HepG2 (cell line): ENCODE data around the gene CELSR3. TPM values are rescaled to one million over a fixed set of nuclear protein-coding genes. Genes with fewer than 3 reads are reported as not detected.

Source experiments
- EED ChIP-seq: sonication (generic); formaldehyde crosslinking; IDR thresholded peaks from 2 replicates; pipeline ENCODE4 v1.5.0; 2020; ENCODE audit warnings: mild to moderate bottlenecking, missing genetic modification reagents
- GABPA ChIP-seq, 2 experiments: IDR thresholded peaks; 2 replicates each; pipeline ENCODE4 v1.6.1; 2011 to 2016; ENCODE audit warnings: low read depth in 2 of 2, low read length in 1 of 2, missing biosample characterization in 1 of 2, missing genetic modification characterization in 1 of 2
- GATAD2A ChIP-seq: IDR thresholded peaks from 2 replicates; pipeline ENCODE4 v1.6.1; 2016
- KAT7 ChIP-seq: IDR thresholded peaks from 2 replicates; pipeline ENCODE4 v1.6.1; 2018; ENCODE audit warnings: borderline replicate concordance, missing compliant biosample characterization
- MIER3 ChIP-seq: IDR thresholded peaks from 2 replicates; pipeline ENCODE4 v1.6.1; 2016; ENCODE audit warnings: missing compliant biosample characterization, borderline replicate concordance
- MIXL1 ChIP-seq: IDR thresholded peaks from 2 replicates; pipeline ENCODE4 v1.6.1; 2016
- NFRKB ChIP-seq: fragments of 450-650 bp; IDR thresholded peaks from 2 replicates; pipeline ENCODE4 v1.6.1; 2017
- NR3C1 ChIP-seq: sonication (generic); formaldehyde crosslinking; IDR thresholded peaks from 2 replicates; pipeline ENCODE4 v1.4.0; 2020; ENCODE audit warnings: missing genetic modification reagents
- SALL1 ChIP-seq: sonication (generic); formaldehyde crosslinking; IDR thresholded peaks from 2 replicates; pipeline ENCODE4 v1.8.0; 2022; ENCODE audit warnings: mild to moderate bottlenecking, missing genetic modification reagents
- SMC3 ChIP-seq: IDR thresholded peaks from 2 replicates; pipeline ENCODE4 v1.6.1; 2011; ENCODE audit warnings: low read length, improper control_type of control experiment
- SRSF4 ChIP-seq: fragments of 200-400 bp; formaldehyde crosslinking; IDR thresholded peaks from one replicate; pipeline ENCODE4 v1.6.1; 2018; ENCODE audit warnings: mild to moderate bottlenecking, low read depth, low read length, moderate library complexity; ENCODE audit not compliant: poor library complexity, severe bottlenecking
- ZBTB1 ChIP-seq: sonication (generic); formaldehyde crosslinking; IDR thresholded peaks from 2 replicates; pipeline ENCODE4 v1.4.0; 2020; ENCODE audit warnings: missing genetic modification reagents, borderline replicate concordance
- ZFP1 ChIP-seq: IDR thresholded peaks from 2 replicates; pipeline ENCODE4 v1.6.1; 2016
- ZFP62 ChIP-seq: sonication (generic); formaldehyde crosslinking; IDR thresholded peaks from 2 replicates; pipeline ENCODE4 v1.4.0; 2020; ENCODE audit warnings: missing genetic modification reagents
- ZNF367 ChIP-seq: sonication (generic); formaldehyde crosslinking; IDR thresholded peaks from 2 replicates; pipeline ENCODE4 v1.4.0; 2020; ENCODE audit warnings: missing genetic modification reagents, borderline replicate concordance
- ZNF672 ChIP-seq: sonication (generic); formaldehyde crosslinking; IDR thresholded peaks from 2 replicates; pipeline ENCODE4 v1.8.1; 2022; ENCODE audit warnings: missing genetic modification reagents
- ZNF775 ChIP-seq: sonication (generic); formaldehyde crosslinking; IDR thresholded peaks from 2 replicates; pipeline ENCODE4 v1.4.0; 2020; ENCODE audit warnings: missing genetic modification reagents, mild to moderate bottlenecking, moderate library complexity, borderline replicate concordance
- ZNF776 ChIP-seq: sonication (generic); formaldehyde crosslinking; IDR thresholded peaks from 2 replicates; pipeline ENCODE4 v1.4.0; 2020; ENCODE audit warnings: mild to moderate bottlenecking, missing genetic modification reagents
- ZNF782 ChIP-seq: sonication (generic); formaldehyde crosslinking; IDR thresholded peaks from 2 replicates; pipeline ENCODE4 v1.4.0; 2020; ENCODE audit warnings: missing genetic modification reagents, mild to moderate bottlenecking, borderline replicate concordance
- ZNF841 ChIP-seq: sonication (generic); formaldehyde crosslinking; IDR thresholded peaks from 2 replicates; pipeline ENCODE4 v1.8.1; 2023; ENCODE audit warnings: missing genetic modification reagents, borderline replicate concordance
- polyA plus RNA-seq, 8 experiments: library from polyadenylated mRNA; depleted of rRNA in 3 of 8; stranded (reverse) in 7 of 8; unstranded in 1 of 8; fragments of >200 nt; fragmentation: Illumina TruSeq in 4 of 8; extraction: Trizol in 4 of 8; gene quantifications; 2 replicates each; pipeline versions ENCODE4 v1.2.1 to v1.2.3, GENCODE V29; 2011 to 2016; ENCODE audit warnings: low read depth in 4 of 8, missing spikeins in 1 of 8, mixed read lengths in 1 of 8; ENCODE audit not compliant: insufficient read depth in 1 of 8
- total RNA-seq, 5 experiments: library from RNA; depleted of rRNA; stranded (reverse); fragments of >200 nt; fragmentation: Illumina TruSeq; extraction: Trizol; gene quantifications; 2 replicates each; pipeline ENCODE4 v1.2.3, GENCODE V29; 2016; ENCODE audit warnings: low read depth in 1 of 5
- TF ChIP-seq, protein P1 (sequence below): sonication (generic); formaldehyde crosslinking; IDR thresholded peaks from 2 replicates; pipeline ENCODE4 v1.4.0; 2020; ENCODE audit warnings: missing genetic modification reagents; ENCODE audit errors: not compliant biosample characterization
- TF ChIP-seq, protein P2 (sequence below): sonication (generic); formaldehyde crosslinking; IDR thresholded peaks from 2 replicates; pipeline ENCODE4 v1.4.0; 2020; ENCODE audit warnings: missing genetic modification reagents
- TF ChIP-seq, protein P3 (sequence below): sonication (generic); formaldehyde crosslinking; IDR thresholded peaks from 2 replicates; pipeline ENCODE4 v1.8.1; 2023; ENCODE audit warnings: mild to moderate bottlenecking, missing genetic modification reagents, borderline replicate concordance

Gene CELSR3
- total and polyA plus RNA-seq, 2 of the 13 experiments (the other 11 are each of a cell fraction or from before 2014, with no cell fraction given) = 5.4 to 6.7 TPM

DNA sequence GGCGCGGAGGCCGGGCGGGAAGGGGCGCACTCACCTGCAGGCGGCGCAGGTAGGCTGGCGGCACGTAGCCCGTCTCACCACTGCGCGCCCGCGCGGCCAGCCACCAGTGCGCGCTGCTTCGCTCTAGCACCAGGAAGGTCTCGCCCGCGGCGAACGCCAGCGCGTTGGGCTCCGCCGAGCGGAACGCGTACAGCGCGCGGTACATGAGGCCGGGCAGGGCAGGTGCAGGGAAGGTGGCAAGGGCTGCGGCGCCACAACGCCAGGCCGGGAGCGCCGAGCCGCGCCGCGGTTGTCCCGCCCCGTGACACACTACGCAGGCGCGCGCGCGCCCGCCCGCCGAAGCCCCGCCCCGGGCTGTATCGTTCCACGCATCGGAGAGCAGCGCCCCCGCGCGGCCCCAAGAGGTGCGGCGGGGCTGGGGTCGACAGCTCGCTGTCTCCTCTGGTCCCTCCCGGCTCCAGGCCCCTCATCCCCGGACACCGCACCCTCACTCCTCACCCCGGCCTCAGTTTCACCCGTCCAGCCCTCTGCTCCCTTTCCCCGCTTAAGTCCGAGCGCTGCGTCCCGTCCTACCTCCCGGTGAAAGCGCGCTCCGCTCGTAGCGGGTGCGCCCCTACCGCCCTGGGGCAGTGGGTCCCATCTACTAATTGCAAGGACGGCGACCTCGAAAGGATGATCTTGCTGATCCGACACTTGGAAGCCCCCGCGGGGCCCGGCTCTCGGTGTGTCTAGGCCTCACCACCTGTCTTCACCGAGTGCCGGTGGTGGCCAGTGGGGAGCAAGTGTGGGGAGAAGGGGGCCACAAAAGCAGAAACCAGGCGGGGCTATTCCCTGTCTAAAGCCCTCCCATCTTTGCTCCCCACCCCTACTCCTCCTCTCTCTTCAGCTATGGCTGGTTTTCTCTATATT lies 23.2 kb upstream of the CELSR3 start, which contains the start of gene NCKIPSD (continued):
- TF ChIP-seq ZNF775 (CRISPR knock-in tag) = no peak
- TF ChIP-seq GATAD2A (CRISPR knock-in tag) = peak; percentile 32; the same call in 1 of the 2 replicates
- TF ChIP-seq, protein P1, sequence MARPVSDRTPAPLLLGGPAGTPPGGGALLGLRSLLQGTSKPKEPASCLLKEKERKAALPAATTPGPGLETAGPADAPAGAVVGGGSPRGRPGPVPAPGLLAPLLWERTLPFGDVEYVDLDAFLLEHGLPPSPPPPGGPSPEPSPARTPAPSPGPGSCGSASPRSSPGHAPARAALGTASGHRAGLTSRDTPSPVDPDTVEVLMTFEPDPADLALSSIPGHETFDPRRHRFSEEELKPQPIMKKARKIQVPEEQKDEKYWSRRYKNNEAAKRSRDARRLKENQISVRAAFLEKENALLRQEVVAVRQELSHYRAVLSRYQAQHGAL = peak; percentile 75
- TF ChIP-seq ZNF841 = no peak
- TF ChIP-seq SALL1 (CRISPR knock-in tag) = peak; percentile 77; the same call in 1 of the 2 replicates
- TF ChIP-seq EED (CRISPR knock-in tag) = no peak; the same call in 1 of the 2 replicates
- TF ChIP-seq SRSF4 = no peak
- peak; percentile 96 for TF ChIP-seq KAT7 (CRISPR knock-in tag)
- TF ChIP-seq NR3C1 = no peak
- TF ChIP-seq GABPA (IDR thresholded peaks at IDR 0.05; ENCODE audit: low read depth, low read length) = no peak
- no peak for TF ChIP-seq GABPA (CRISPR knock-in tag; IDR thresholded peaks at IDR 0.05; ENCODE audit: low read depth)
- TF ChIP-seq, protein P2, sequence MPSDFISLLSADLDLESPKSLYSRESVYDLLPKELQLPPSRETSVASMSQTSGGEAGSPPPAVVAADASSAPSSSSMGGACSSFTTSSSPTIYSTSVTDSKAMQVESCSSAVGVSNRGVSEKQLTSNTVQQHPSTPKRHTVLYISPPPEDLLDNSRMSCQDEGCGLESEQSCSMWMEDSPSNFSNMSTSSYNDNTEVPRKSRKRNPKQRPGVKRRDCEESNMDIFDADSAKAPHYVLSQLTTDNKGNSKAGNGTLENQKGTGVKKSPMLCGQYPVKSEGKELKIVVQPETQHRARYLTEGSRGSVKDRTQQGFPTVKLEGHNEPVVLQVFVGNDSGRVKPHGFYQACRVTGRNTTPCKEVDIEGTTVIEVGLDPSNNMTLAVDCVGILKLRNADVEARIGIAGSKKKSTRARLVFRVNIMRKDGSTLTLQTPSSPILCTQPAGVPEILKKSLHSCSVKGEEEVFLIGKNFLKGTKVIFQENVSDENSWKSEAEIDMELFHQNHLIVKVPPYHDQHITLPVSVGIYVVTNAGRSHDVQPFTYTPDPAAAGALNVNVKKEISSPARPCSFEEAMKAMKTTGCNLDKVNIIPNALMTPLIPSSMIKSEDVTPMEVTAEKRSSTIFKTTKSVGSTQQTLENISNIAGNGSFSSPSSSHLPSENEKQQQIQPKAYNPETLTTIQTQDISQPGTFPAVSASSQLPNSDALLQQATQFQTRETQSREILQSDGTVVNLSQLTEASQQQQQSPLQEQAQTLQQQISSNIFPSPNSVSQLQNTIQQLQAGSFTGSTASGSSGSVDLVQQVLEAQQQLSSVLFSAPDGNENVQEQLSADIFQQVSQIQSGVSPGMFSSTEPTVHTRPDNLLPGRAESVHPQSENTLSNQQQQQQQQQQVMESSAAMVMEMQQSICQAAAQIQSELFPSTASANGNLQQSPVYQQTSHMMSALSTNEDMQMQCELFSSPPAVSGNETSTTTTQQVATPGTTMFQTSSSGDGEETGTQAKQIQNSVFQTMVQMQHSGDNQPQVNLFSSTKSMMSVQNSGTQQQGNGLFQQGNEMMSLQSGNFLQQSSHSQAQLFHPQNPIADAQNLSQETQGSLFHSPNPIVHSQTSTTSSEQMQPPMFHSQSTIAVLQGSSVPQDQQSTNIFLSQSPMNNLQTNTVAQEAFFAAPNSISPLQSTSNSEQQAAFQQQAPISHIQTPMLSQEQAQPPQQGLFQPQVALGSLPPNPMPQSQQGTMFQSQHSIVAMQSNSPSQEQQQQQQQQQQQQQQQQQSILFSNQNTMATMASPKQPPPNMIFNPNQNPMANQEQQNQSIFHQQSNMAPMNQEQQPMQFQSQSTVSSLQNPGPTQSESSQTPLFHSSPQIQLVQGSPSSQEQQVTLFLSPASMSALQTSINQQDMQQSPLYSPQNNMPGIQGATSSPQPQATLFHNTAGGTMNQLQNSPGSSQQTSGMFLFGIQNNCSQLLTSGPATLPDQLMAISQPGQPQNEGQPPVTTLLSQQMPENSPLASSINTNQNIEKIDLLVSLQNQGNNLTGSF = peak; percentile 81; the same call in 1 of the 2 replicates
- TF ChIP-seq ZFP62 (CRISPR knock-in tag) = no peak
- peak; percentile 98 for TF ChIP-seq ZNF782 (CRISPR knock-in tag)
- TF ChIP-seq NFRKB = no peak
- TF ChIP-seq MIER3 (CRISPR knock-in tag) = peak; percentile 52; the same call in 1 of the 2 replicates
- TF ChIP-seq ZNF672 (CRISPR knock-in tag) = no peak
- 0 out of 2 replicates have a peak, but pooled peaks have one; percentile 28 for TF ChIP-seq MIXL1 (CRISPR knock-in tag)
- TF ChIP-seq ZNF776 (CRISPR knock-in tag) = peak; percentile 95
- no peak for TF ChIP-seq SMC3
- no peak for TF ChIP-seq ZBTB1 (CRISPR knock-in tag)
- TF ChIP-seq, protein P3, sequence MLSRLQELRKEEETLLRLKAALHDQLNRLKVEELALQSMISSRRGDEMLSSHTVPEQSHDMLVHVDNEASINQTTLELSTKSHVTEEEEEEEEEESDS = no peak
- no peak for TF ChIP-seq ZFP1
- TF ChIP-seq ZNF367 = no peak
